ENCODE measurements around the gene CLDN20. TPM values are rescaled to one million over a fixed set of nuclear protein-coding genes. Genes with fewer than 3 reads are reported as not detected.

CLDN20 gene
- total and polyA plus RNA-seq, 2 of the 4 experiments (the other 2 are of a cell fraction) = not detected

DNA sequence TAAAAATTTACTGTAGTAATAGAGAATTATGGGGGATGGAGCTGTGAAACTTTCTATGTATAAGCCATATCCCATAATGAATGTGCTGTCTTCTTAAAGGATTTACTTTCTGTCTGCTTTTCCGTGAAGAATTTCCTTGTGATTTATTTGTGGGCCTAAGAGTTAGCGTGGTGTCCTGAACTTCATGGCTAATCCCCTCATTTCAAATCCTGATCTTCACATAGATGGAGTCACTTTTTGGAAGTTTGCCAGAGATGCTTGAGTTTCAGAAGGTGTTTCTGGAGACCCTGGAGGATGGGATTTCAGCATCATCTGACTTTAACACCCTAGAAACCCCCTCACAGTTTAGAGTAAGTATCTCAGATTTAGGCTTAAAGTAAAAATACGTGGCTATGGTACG, 19.4 kb upstream of the CLDN20 start:
- Histone ChIP-seq H2BK15ac (ENCODE audit: low read depth, low read length) (no peak overlapping the region), H3K9me1 (ENCODE audit: insufficient read depth, low read length) (peaks cover 9% of the 10 kb centered on the region; the same call in 1 of the 2 replicates), H2AFZ (replicated peaks; ENCODE audit: low read length, poor library complexity) (no peak overlapping the region), H3K4me1 (ENCODE audit: control insufficient read depth, insufficient read depth, low read length) (peaks cover 4% of the 10 kb centered on the region; the same call in 1 of the 2 replicates), H2AK5ac (ENCODE audit: low read depth, low read length) (no peak overlapping the region), H3K4me2 (ENCODE audit: low read depth, low read length) (no peak overlapping the region), H3K14ac (replicated peaks; ENCODE audit: low read depth, low read length) (no peak overlapping the region), H3K27me3 (ENCODE audit: control insufficient read depth, insufficient read depth, low read length) (no peaks in the 10 kb centered on the region), H2BK20ac (ENCODE audit: low read depth, low read length) (no peak overlapping the region), H3K27ac (ENCODE audit: insufficient read depth, low read length) (no peak overlapping the region), H3K9ac (ENCODE audit: low read depth, low read length) (no peak overlapping the region), H3K36me3 (ENCODE audit: control insufficient read depth, insufficient read depth, low read length) (no peaks in the 10 kb centered on the region), H3K18ac (ENCODE audit: low read depth, low read length) (no peak overlapping the region), H4K8ac (ENCODE audit: low read depth in 2 of 2, low read length in 2 of 2) (no peak overlapping the region), H2BK5ac (ENCODE audit: low read depth, low read length, poor library complexity, severe bottlenecking) (no peak overlapping the region), H4K20me1 (ENCODE audit: insufficient read depth, low read length) (no peaks in the 10 kb centered on the region), H3K79me1 (ENCODE audit: low read depth in 1 of 2, low read length in 2 of 2) (0 out of 4 replicates have a peak, but pooled peaks cover 0 to 3% of the 10 kb centered on the region in 2 experiments), H4K91ac (ENCODE audit: insufficient read depth, low read depth, low read length) (no peak overlapping the region), H3K4ac (ENCODE audit: low read depth, low read length) (no peak overlapping the region), H3K9me3 (ENCODE audit: control insufficient read depth, insufficient read depth, low read length) (no peaks in the 10 kb centered on the region), H2AK9ac (replicated peaks; ENCODE audit: low read depth, low read length, poor library complexity) (no peak overlapping the region), H2BK120ac (ENCODE audit: low read depth, low read length) (no peak overlapping the region), H4K5ac (ENCODE audit: low read depth, low read length) (no peak overlapping the region), H3K56ac (ENCODE audit: extremely low read depth, insufficient read depth, low read length) (no peak overlapping the region), H3K23ac (ENCODE audit: low read depth, low read length) (no peak overlapping the region), H3K4me3 (ENCODE audit: insufficient read depth, low read depth, low read length) (no peak overlapping the region)
- no peak for DNase-seq
- no TSS peak for BruUV-seq (replicated peaks)
- TF ChIP-seq, protein P1, sequence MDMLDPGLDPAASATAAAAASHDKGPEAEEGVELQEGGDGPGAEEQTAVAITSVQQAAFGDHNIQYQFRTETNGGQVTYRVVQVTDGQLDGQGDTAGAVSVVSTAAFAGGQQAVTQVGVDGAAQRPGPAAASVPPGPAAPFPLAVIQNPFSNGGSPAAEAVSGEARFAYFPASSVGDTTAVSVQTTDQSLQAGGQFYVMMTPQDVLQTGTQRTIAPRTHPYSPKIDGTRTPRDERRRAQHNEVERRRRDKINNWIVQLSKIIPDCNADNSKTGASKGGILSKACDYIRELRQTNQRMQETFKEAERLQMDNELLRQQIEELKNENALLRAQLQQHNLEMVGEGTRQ (IDR thresholded peaks at IDR 0.05; ENCODE audit: low read depth, low read length) = no peak
- TF ChIP-seq, protein P2, sequence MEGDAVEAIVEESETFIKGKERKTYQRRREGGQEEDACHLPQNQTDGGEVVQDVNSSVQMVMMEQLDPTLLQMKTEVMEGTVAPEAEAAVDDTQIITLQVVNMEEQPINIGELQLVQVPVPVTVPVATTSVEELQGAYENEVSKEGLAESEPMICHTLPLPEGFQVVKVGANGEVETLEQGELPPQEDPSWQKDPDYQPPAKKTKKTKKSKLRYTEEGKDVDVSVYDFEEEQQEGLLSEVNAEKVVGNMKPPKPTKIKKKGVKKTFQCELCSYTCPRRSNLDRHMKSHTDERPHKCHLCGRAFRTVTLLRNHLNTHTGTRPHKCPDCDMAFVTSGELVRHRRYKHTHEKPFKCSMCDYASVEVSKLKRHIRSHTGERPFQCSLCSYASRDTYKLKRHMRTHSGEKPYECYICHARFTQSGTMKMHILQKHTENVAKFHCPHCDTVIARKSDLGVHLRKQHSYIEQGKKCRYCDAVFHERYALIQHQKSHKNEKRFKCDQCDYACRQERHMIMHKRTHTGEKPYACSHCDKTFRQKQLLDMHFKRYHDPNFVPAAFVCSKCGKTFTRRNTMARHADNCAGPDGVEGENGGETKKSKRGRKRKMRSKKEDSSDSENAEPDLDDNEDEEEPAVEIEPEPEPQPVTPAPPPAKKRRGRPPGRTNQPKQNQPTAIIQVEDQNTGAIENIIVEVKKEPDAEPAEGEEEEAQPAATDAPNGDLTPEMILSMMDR (conservative IDR thresholded peaks at IDR 0.05; ENCODE audit: low read depth, low read length) = no peak
- no peak for TF ChIP-seq RCOR1 (IDR thresholded peaks at IDR 0.05; ENCODE audit: insufficient replicate concordance, low read length)
- TF ChIP-seq SMC3 (IDR thresholded peaks at IDR 0.05; ENCODE audit: low read depth, low read length) = no peak
- intact Hi-C loops (cut with micrococcal nuclease) (no loop called here), dilution Hi-C loops (cut with HindIII; ENCODE audit: low sequenced_read_pairs, unreplicated experiment) (no loop called here), in situ Hi-C loops (cut with MboI; ENCODE audit: low sequenced_read_pairs) (loop anchor here (10.0 kb wide), 1 partner anchor 570 kb away; no protein-coding TSS in a partner anchor)
- no peak for ATAC-seq (ENCODE audit: low read depth)
- ChIA-PET CTCF (no interaction called here), POLR2A (ENCODE audit: unreplicated experiment) (no interaction called here)
- WGBS, 2 experiments (ENCODE audit: extremely low coverage in 2 of 2, insufficient read length in 1 of 2) = no CpG with 5 or more reads among the region's 4 CpGs

Data from IMR-90 (cell line).